ENCODE data around the gene CEACAM1.
"Not testable (repeated sequence)": the region's sequence is repeated elsewhere in the genome, so short reads cannot be mapped to it uniquely, and the experiment has no call there.

The CEACAM1 gene

GRCh38 chr19:42524250-42524649, 4.0 kb downstream of the CEACAM1 start:
- DNase-seq (ENCODE audit: low spot score) = no peak

DNA sequence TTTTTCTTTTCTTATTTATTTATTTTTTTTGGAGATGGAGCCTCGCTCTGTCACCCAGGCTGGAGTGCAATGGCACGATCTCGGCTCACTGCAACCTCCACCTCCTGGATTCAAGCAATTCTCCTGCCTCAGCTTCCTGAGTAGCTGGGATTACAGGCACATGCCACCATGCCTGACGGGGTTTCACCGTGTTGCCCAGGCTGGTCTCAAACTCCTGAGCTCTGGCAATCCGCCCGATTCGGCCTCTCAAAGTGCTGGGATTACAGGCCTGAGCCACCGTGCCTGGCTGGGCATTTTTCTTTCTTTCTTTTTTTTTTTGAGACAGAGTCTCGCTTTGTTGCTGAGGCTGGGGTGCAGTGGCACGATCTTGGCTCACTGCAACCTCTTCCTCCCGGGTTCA, 6.0 kb downstream of the CEACAM1 start:
- in situ Hi-C loops (cut with MboI; ENCODE audit: low pct_unique_long_range_greater_than_20kb, low sequenced_read_pairs, unreplicated experiment) = not testable (repeated sequence)

More at GRCh38 chr19:42524250-42524649, 4.0 kb downstream of the CEACAM1 start:
- in situ Hi-C loops (cut with MboI; ENCODE audit: low pct_unique_long_range_greater_than_20kb, low sequenced_read_pairs, unreplicated experiment) = no loop called here
- TF ChIP-seq, protein P1, sequence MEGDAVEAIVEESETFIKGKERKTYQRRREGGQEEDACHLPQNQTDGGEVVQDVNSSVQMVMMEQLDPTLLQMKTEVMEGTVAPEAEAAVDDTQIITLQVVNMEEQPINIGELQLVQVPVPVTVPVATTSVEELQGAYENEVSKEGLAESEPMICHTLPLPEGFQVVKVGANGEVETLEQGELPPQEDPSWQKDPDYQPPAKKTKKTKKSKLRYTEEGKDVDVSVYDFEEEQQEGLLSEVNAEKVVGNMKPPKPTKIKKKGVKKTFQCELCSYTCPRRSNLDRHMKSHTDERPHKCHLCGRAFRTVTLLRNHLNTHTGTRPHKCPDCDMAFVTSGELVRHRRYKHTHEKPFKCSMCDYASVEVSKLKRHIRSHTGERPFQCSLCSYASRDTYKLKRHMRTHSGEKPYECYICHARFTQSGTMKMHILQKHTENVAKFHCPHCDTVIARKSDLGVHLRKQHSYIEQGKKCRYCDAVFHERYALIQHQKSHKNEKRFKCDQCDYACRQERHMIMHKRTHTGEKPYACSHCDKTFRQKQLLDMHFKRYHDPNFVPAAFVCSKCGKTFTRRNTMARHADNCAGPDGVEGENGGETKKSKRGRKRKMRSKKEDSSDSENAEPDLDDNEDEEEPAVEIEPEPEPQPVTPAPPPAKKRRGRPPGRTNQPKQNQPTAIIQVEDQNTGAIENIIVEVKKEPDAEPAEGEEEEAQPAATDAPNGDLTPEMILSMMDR (IDR thresholded peaks at IDR 0.05; ENCODE audit: extremely low read depth, insufficient read depth, missing control alignments) = no peak

GRCh38 chr19:42521346-42522030, 6.8 kb downstream of the CEACAM1 start:
- TF ChIP-seq, protein P1 (IDR thresholded peaks at IDR 0.05; ENCODE audit: extremely low read depth, insufficient read depth, missing control alignments) = no peak
- no peak for DNase-seq (ENCODE audit: low spot score)
- in situ Hi-C loops (cut with MboI; ENCODE audit: low pct_unique_long_range_greater_than_20kb, low sequenced_read_pairs, unreplicated experiment) = no loop called here

More for the DNA sequence above, 6.0 kb downstream of the CEACAM1 start:
- DNase-seq (ENCODE audit: low spot score) = not testable (repeated sequence)

GRCh38 chr19:42519108-42519507, 9.2 kb downstream of the CEACAM1 start:
- TF ChIP-seq, protein P1 (IDR thresholded peaks at IDR 0.05; ENCODE audit: extremely low read depth, insufficient read depth, missing control alignments) = no peak
- DNase-seq (ENCODE audit: low spot score) = no peak
- in situ Hi-C loops (cut with MboI; ENCODE audit: low pct_unique_long_range_greater_than_20kb, low sequenced_read_pairs, unreplicated experiment) = no loop called here

DNA sequence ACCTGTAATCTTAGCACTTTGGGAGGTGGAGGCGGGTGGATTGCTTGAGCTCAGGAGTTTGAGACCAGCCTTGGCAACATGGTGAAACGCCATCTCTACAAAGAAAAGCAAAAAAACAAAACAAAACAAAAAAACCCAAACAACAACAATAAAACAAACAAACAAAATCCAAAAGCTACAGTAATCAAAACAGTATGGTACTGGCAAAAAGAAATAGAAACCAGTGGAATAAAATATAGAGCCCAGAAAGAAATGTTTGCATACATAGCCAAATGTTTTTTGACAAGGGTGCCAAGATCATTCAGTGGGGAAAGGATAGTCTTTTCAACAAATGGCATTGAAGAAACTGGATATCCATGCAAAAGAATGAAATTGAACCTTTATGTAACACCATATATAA, 11.5 kb downstream of the CEACAM1 start:
- in situ Hi-C loops (cut with MboI; ENCODE audit: low pct_unique_long_range_greater_than_20kb, low sequenced_read_pairs, unreplicated experiment) = no loop called here
- TF ChIP-seq, protein P1 (IDR thresholded peaks at IDR 0.05; ENCODE audit: extremely low read depth, insufficient read depth, missing control alignments) = no peak
- no peak for DNase-seq (ENCODE audit: low spot score)

- TF ChIP-seq, protein P1 (IDR thresholded peaks at IDR 0.05; ENCODE audit: extremely low read depth, insufficient read depth, missing control alignments) = no peak
- in situ Hi-C loops (cut with MboI; ENCODE audit: low pct_unique_long_range_greater_than_20kb, low sequenced_read_pairs, unreplicated experiment) = no loop called here
- no peak for DNase-seq (ENCODE audit: low spot score)
These were observed 12.9 kb downstream of the CEACAM1 start for GRCh38 chr19:42515241-42515832.

DNA sequence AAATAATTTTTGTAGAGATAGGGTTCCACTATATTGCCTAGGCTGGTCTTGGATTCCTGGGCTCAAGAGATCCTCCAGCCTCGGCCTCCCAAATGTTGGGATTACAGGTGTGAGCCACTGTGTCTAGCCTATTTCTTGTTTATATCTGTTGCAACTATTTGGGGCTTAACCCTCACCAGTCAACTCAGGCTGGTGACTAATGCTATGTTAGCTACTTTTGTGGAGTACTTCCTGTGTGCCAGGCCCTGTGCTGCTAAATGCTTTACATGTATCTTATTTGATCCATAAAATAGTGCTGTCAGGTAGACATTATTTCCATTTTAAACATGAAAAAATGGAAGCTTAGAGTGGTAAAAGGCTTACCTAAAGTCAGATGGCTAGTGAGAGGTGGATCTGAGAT, 13.8 kb downstream of the CEACAM1 start:
- in situ Hi-C loops (cut with MboI; ENCODE audit: low pct_unique_long_range_greater_than_20kb, low sequenced_read_pairs, unreplicated experiment) = loop anchor here (5.0 kb wide), 1 partner anchor 47 kb away; no protein-coding TSS in a partner anchor
- DNase-seq (ENCODE audit: low spot score) = no peak
- TF ChIP-seq, protein P1 (IDR thresholded peaks at IDR 0.05; ENCODE audit: extremely low read depth, insufficient read depth, missing control alignments) = no peak
